KMS-11 (cell line): ENCODE measurements around the gene SLC2A4RG.
A peak's percentile ranks its signal among the peaks of the same experiment; 100 is the strongest.

ENCODE experiments used
- H2AFZ ChIP-seq: fragments of 200-600 bp; sonication (generic); 2 replicates; pipeline ENCODE4 v1.6.1; 2016; ENCODE audit warnings: antibody characterized with exemption, mixed run types, low read depth
- H3K27ac ChIP-seq: fragments of 200-600 bp; sonication (generic); 2 replicates; pipeline ENCODE4 v1.6.1; 2016; ENCODE audit warnings: mild to moderate bottlenecking, mixed run types
- H3K27me3 ChIP-seq: fragments of 200-600 bp; sonication (generic); 2 replicates; pipeline ENCODE4 v1.6.1; 2017; ENCODE audit warnings: mild to moderate bottlenecking, low read depth, mixed run types, moderate library complexity; ENCODE audit not compliant: insufficient read depth
- H3K36me3 ChIP-seq: fragments of 200-600 bp; sonication (generic); 2 replicates; pipeline ENCODE4 v1.6.1; 2017; ENCODE audit warnings: mild to moderate bottlenecking, mixed run types; ENCODE audit not compliant: insufficient read depth
- H3K4me1 ChIP-seq: fragments of 200-600 bp; sonication (generic); 2 replicates; pipeline ENCODE4 v1.6.1; 2016; ENCODE audit warnings: mild to moderate bottlenecking, low read depth, mixed run types; ENCODE audit not compliant: poor library complexity, severe bottlenecking
- H3K4me2 ChIP-seq: fragments of 200-600 bp; sonication (generic); 2 replicates; pipeline ENCODE4 v1.7.0; 2016; ENCODE audit warnings: mild to moderate bottlenecking, mixed run types
- H3K4me3 ChIP-seq: fragments of 200-600 bp; sonication (generic); IDR thresholded peaks from 2 replicates; pipeline ENCODE4 v1.6.1; 2017; ENCODE audit warnings: low read depth, low read length, mixed read lengths; ENCODE audit not compliant: insufficient read depth
- H3K79me2 ChIP-seq: fragments of 200-600 bp; sonication (generic); 2 replicates; pipeline ENCODE4 v1.6.1; 2016; ENCODE audit warnings: low read depth, mixed run types; ENCODE audit not compliant: insufficient read depth
- H3K9ac ChIP-seq: fragments of 200-600 bp; sonication (generic); 2 replicates; pipeline ENCODE4 v1.6.1; 2016; ENCODE audit warnings: mild to moderate bottlenecking, mixed run types
- H4K20me1 ChIP-seq: fragments of 200-600 bp; sonication (generic); 2 replicates; pipeline ENCODE4 v1.6.1; 2016; ENCODE audit warnings: mild to moderate bottlenecking, mixed run types; ENCODE audit not compliant: insufficient read depth
- TF ChIP-seq, protein P1 (sequence below): fragments of 200-600 bp; sonication (generic); conservative IDR thresholded peaks from 2 replicates; pipeline ENCODE4 v1.6.1; 2017; ENCODE audit warnings: low read depth, mild to moderate bottlenecking, antibody characterized with exemption, low read length, moderate library complexity, mixed read lengths

SLC2A4RG gene

DNA sequence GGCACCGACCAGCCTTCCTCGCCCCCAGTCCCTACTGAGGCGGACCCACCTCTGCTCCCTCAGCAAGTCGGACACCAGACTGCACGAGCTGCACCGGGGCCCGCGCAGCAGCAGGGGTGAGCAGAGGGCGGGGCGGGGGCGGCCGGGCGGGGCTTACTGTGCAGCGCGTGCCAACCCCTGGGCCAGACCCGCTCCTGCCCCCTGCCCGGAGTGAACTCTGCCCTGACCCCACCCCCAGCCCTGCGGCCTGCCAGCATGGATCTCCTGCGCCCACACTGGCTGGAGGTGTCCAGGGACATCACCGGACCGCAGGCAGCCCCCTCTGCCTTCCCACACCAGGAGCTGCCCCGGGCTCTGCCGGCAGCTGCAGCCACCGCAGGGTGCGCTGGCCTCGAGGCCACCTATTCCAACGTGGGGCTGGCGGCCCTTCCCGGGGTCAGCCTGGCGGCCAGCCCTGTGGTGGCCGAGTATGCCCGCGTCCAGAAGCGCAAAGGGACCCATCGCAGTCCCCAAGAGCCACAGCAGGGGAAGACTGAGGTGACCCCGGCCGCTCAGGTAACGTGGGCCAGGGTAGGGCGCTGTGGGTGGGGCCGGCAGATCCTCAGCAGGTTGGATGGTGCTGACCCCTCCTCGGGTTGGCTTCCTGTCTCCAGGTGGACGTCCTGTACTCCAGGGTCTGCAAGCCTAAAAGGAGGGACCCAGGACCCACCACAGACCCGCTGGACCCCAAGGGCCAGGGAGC, 1.5 kb upstream of the SLC2A4RG start:
- Histone ChIP-seq H3K27ac (peak overlapping the region; percentile 80), H4K20me1 (no peaks in the 10 kb centered on the region), H2AFZ (no peak overlapping the region), H3K4me1 (peaks cover 35% of the 10 kb centered on the region), H3K9ac (peak overlapping the region; percentile 75; the same call in 1 of the 2 replicates), H3K4me2 (peak overlapping the region; percentile 94), H3K79me2 (peaks cover 8% of the 10 kb centered on the region; the same call in 1 of the 2 replicates), H3K4me3 (no peak overlapping the region), H3K27me3 (no peaks in the 10 kb centered on the region), H3K36me3 (no peaks in the 10 kb centered on the region)
- TF ChIP-seq, protein P1, sequence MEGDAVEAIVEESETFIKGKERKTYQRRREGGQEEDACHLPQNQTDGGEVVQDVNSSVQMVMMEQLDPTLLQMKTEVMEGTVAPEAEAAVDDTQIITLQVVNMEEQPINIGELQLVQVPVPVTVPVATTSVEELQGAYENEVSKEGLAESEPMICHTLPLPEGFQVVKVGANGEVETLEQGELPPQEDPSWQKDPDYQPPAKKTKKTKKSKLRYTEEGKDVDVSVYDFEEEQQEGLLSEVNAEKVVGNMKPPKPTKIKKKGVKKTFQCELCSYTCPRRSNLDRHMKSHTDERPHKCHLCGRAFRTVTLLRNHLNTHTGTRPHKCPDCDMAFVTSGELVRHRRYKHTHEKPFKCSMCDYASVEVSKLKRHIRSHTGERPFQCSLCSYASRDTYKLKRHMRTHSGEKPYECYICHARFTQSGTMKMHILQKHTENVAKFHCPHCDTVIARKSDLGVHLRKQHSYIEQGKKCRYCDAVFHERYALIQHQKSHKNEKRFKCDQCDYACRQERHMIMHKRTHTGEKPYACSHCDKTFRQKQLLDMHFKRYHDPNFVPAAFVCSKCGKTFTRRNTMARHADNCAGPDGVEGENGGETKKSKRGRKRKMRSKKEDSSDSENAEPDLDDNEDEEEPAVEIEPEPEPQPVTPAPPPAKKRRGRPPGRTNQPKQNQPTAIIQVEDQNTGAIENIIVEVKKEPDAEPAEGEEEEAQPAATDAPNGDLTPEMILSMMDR = no peak

DNA sequence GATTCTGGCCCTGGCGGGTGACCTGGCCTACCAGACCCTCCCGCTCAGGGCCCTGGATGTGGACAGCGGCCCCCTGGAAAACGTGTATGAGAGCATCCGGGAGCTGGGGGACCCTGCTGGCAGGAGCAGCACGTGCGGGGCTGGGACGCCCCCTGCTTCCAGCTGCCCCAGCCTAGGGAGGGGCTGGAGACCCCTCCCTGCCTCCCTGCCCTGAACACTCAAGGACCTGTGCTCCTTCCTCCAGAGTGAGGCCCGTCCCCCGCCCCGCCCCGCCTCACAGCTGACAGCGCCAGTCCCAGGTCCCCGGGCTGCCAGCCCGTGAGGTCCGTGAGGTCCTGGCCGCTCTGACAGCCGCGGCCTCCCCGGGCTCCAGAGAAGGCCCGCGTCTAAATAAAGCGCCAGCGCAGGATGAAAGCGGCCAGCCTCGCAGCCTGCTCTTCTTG, 868 bp upstream of the SLC2A4RG start:
- H2AFZ ChIP-seq = no peak overlapping the region
- no peaks in the 10 kb centered on the region for H3K27me3 ChIP-seq
- H3K36me3 ChIP-seq = no peaks in the 10 kb centered on the region
- H3K4me1 ChIP-seq = peaks cover 31% of the 10 kb centered on the region
- H3K4me3 ChIP-seq = no peak overlapping the region
- peak overlapping the region; percentile 94 for H3K4me2 ChIP-seq
- no peaks in the 10 kb centered on the region for H4K20me1 ChIP-seq
- peak overlapping the region; percentile 75; the same call in 1 of the 2 replicates for H3K9ac ChIP-seq
- peak overlapping the region; percentile 28; the same call in 1 of the 2 replicates for H3K27ac ChIP-seq
- peaks cover 8% of the 10 kb centered on the region; the same call in 1 of the 2 replicates for H3K79me2 ChIP-seq
- TF ChIP-seq, protein P1 = no peak

DNA sequence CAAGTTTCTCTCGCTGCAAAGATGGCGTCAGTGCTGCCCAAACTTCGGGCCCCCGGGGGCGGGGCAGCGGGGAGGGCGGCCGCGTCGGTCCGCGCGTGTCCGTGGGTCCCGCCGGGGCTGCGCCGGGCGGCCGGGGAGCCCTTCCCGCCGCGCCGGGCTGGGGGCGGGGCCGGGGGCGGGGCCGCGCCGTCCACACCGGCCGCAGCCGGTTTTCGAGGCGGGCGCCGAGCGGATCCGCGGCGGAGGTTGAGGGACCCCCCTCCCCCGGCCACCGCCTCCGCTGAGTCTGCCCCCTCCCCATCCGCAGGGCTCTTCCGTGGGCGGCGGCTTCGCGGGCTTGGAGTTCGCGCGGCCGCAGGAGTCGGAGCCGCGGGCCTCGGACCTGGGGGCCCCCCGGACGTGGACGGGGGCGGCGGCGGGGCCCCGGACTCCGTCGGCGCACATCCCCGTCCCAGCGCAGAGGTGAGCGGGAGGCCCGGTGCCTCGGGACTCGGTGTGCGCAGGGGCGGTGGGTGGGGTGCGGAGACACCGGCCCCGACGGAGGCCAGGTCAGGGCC, 572 bp downstream of the SLC2A4RG start:
- H4K20me1 ChIP-seq = no peaks in the 10 kb centered on the region
- no peak overlapping the region for H2AFZ ChIP-seq
- no peak overlapping the region for H3K4me3 ChIP-seq
- H3K27me3 ChIP-seq = no peaks in the 10 kb centered on the region
- peak overlapping the region; percentile 29; the same call in 1 of the 2 replicates for H3K4me2 ChIP-seq
- H3K4me1 ChIP-seq = peaks cover 29% of the 10 kb centered on the region
- TF ChIP-seq, protein P1 = no peak
- peak overlapping the region; percentile 22; the same call in 1 of the 2 replicates for H3K9ac ChIP-seq
- no peak overlapping the region for H3K27ac ChIP-seq
- H3K36me3 ChIP-seq = no peaks in the 10 kb centered on the region
- peaks cover 8% of the 10 kb centered on the region; the same call in 1 of the 2 replicates for H3K79me2 ChIP-seq

DNA sequence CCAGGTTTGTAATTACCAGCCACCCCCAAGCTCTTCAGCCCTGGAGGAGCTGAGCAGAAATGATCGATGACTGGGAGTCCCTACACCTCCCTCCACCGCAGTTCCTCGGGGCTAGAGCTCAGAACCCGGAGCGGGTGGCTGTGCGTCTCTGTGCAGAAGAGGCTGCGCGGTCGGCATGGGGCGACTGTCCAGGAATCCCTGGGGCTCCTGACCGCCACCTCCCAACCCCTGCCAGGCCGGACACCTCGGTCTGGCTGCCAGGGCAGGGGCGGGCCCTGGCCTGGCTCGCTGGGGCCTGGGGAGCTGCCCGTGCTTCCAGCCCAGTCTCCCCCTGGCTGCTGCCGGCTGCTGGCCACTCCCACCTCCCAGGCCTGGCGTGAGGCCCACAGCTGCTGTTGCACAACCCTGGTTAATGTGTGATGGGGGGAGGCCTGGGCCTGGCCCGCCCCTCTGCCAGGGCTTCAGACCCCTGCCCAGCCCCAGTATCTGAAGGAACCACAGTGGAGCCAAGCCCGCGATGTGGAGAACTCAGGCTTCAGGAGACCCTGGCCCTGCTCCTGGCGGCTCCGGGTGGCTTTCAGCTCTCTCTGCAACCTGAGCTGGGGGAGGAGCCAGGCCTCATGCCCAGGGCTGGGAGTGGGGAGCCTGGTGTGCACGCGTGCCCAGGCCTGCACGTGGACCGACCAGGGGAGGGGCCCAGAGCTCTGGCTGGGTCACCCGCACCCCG, 1.2 kb downstream of the SLC2A4RG start:
- peak overlapping the region; percentile 22; the same call in 1 of the 2 replicates for H3K9ac ChIP-seq
- no peak overlapping the region for H3K27ac ChIP-seq
- H3K4me3 ChIP-seq = no peak overlapping the region
- no peaks in the 10 kb centered on the region for H3K27me3 ChIP-seq
- H3K36me3 ChIP-seq = no peaks in the 10 kb centered on the region
- no peaks in the 10 kb centered on the region for H4K20me1 ChIP-seq
- no peak overlapping the region for H2AFZ ChIP-seq
- peaks cover 8% of the 10 kb centered on the region; the same call in 1 of the 2 replicates for H3K79me2 ChIP-seq
- peak overlapping the region; percentile 45; the same call in 1 of the 2 replicates for H3K4me2 ChIP-seq
- TF ChIP-seq, protein P1 = no peak
- H3K4me1 ChIP-seq = peaks cover 22% of the 10 kb centered on the region
